ENCODE measurements around the gene PTPRE.

Gene PTPRE

DNA sequence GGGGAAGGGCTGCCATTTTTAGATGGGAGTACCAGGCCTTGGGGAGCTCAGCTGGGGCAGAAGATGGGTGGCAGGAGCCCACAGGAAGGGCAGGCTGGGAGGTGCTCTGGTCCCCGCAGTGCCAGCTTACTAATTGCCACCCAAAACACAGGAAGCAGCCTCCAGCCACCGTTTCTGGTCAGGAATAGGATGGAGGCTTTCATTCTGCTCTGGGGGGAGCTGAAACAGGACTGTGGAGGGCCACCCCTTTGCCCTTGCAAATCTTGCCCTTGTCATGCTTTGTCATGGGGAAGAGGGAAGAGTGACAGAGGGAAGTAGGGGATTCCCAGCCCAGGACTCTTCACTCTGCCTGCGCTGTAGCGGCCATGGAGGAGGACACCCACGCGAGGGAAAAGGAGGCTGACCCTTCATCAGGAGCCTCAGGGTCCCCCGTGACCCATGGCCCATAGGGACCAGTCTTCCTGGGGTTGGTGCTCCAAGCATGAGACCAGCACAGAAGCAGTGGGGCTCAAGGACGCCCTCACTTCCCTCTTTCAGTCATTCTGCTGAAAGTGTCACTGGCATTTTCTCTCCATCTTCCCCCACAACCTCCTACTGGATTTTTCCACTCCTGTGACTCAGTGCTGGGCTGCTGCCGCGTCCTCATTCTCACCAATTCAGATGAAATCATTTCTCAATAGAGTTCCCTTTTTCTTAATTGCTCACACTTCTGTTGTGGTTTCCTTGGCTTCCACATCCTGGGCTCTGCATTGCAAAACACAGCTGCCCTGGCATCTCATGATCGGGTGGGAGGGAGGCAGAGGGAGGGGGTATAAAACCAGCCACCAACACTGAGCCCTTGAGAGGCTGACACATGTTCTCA is 157.4 kb downstream of the PTPRE start:
- DNase-seq: peak; percentile 87

DNA sequence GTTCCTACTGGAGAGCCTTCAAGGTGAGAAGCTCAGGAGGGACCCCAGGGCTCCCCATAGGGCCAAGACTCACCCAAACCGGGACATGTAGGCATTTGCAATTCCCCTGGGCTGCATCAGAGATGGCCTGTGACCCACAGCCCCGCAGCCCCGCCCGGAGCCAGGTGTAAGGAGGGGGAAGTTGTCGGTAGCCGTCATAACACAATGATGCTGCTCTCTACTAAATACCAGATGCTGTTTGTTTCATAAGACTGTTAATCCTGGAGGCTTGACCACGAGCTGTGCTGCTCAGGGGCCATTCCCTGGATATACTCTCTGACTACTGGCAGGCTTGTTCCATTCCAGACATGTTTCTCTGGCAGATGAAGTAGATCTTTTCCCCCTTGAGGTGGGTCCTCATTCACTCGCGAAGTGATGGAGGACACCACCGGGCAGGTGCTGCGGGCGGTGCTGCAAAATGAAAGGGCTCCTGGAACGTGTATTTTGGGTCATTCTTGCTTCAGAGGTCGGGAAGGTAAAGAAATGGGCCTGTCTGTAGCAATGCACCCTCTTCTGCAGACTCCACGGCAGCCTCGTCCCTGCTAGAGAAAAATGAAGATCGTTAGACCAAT is 158.2 kb downstream of the PTPRE start:
- no peak for DNase-seq

DNA sequence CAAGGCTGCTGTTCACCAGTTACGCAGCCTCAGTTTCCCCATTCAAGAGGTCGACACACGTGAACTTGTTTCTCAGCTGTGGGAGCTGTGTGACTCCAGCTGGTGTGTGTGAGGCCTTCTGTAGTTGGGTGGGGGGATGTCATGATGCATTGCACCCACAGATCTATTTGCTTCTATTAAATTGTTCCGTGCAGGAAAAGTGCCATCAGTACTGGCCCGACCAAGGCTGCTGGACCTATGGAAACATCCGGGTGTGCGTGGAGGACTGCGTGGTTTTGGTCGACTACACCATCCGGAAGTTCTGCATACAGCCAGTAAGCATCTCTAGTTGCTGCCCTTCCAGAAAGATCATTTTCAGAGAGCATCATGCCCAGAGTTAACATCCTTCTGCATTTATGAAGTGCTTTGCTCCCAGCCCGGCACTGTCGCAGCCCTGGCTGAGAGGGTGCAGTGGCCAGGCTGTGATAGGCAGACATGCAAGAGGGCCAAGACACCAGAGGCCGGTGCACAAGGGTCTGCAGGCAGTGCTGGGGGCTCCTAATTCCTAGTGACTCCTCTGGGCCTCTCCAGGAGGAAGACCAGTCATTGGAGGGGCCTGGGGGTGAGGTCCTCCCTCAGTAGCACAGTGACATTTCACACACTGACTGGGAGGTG is 159.1 kb downstream of the PTPRE start:
- no peak for DNase-seq

GRCh38 chr10:128066870-128067382 is 160.0 kb downstream of the PTPRE start:
- no peak for DNase-seq

DNA sequence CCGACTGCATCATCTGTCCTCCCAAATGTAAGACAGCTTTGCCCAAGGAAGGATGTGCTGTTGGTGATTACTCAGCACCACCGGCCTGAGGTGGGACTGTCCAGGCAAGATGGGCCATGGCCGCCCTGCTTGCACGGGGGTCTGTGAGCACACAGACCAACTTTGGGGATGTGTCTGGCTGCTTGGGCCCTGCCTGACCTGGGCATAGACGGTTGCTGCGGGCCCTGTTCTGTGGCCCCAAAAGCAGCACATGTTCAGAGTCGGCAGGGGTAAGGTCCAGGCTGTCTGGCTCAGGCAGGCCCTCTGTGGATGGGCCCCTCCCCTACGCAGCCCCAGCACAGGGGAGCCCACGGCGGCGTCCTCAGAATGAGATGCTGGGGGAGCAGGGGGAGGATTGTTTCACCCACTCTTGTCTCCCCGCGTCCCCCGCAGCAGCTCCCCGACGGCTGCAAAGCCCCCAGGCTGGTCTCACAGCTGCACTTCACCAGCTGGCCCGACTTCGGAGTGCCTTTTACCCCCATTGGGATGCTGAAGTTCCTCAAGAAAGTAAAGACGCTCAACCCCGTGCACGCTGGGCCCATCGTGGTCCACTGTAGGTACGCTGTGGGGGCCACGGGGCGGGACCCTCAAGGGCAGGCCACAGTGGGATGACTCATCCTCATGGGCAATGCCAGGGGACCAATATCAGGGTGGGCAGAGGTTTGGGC is 160.9 kb downstream of the PTPRE start:
- DNase-seq: no peak

- DNase-seq: no peak
These were observed 161.7 kb downstream of the PTPRE start for GRCh38 chr10:128068398-128069285.

DNA sequence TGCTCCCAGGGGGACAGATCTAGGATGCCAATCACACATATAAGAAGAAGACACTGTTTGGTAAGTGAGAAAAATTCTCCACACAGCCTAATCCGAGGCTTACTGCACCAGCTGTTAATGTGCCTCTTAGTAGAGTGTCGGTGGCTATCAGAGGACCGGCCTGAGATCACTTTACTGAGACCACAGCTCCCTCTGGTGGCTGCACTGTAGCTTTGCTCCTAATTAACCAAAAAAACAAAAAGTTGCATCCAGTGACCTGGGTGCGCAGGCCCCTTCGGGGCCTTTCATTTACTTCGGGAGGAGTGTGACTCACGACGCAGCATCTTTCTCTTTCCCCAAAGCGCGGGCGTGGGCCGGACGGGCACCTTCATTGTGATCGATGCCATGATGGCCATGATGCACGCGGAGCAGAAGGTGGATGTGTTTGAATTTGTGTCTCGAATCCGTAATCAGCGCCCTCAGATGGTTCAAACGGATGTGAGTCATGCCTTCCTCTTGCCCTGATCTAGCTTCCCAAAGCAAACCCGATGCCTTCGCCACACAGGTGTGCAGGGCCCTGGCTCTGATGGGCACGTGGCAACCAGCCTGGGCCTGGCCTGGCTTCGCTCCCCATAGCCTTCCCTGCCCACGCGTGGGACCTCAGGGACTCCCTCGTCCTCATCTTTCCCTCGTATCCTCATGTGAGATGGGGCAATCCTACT is 162.6 kb downstream of the PTPRE start:
- peak; percentile 76 for DNase-seq

GRCh38 chr10:128070161-128070560 is 163.3 kb downstream of the PTPRE start:
- no peak for DNase-seq

DNA sequence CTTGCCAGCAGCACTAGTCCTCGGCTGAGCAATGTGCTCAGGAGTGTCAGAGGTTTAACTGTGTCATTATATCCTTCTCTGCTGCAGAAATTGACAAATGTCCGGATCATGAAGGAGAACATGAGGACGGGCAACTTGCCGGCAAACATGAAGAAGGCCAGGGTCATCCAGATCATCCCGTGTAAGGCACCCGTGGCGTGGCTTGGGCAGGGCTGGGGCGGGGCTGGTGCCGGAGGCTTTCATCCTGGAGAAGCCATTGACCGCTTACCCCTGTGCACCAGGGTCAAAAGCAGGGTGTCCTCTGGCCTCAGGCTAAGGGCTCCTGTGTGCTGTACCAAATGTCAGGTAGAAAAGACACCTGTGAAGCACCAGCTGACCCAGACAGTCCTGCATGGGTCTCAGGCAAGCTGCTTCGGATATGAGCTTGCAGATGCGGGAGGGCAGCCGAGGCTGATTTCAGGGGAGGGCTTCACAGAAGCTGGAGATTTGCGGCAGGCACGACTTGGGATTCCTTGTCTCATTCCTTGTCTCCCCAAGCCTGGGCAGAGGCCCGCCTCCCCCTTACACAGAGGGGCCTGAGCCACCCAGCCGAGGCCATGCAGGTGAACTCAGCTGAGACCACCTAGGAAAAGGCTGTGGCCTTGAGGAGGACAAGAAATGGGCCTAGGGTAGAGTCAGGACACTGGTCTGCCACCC is 164.0 kb downstream of the PTPRE start:
- no peak for DNase-seq

DNA sequence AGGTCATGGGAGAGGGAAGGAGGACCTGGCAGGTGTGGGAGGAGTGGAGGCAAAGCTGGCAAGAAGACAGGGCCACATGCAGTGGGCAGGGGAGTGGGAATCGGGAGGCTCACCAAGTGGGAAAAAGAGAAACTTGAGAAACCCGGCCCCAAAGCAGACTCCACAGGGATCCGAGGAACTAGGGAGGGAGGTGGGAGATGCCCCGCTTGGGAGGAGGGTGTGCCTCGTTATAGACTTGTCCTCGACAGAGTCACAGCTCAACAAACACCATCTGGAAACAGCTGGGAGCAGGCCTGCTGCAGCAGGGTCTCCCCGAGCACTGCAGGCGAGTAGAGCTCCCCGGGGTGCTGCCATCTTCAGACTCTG is 164.5 kb downstream of the PTPRE start:
- DNase-seq: no peak

GRCh38 chr10:128072046-128072445 is 165.1 kb downstream of the PTPRE start:
- no peak for DNase-seq

DNA sequence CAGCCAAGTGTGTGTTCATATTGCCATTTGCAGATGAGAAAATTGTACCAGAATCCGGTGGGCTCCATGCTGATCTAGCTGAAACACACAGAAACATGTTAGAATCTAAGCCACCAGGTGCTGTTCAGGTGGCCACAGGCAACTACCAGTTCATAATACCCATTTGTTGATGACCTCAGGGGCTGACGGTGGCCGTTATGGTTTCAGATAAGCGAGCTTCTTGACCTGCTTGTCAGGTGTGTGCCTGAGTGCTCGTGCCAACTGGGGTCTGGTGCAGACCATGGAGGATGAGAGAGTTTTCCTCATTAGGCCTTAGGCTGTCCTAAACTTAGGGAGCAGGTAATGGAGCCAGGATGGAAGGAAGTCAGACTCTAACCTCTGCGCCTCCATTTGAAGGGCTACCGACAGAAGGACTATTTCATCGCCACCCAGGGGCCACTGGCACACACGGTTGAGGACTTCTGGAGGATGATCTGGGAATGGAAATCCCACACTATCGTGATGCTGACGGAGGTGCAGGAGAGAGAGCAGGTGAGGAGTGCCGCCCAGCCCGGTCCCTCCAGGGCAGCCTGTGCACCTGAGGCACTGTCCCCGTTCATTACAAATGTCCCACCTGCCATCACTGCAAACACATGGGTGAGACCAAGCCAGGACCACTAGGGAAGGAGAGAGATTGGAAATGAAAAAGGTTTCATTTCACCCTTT is 166.2 kb downstream of the PTPRE start:
- DNase-seq: no peak

- DNase-seq: no peak
These were observed 167.0 kb downstream of the PTPRE start for GRCh38 chr10:128073890-128074289.

GRCh38 chr10:128074589-128074988 is 167.7 kb downstream of the PTPRE start:
- no peak for DNase-seq

- DNase-seq: no peak
These were observed 170.4 kb downstream of the PTPRE start for GRCh38 chr10:128077155-128077875.

DNA sequence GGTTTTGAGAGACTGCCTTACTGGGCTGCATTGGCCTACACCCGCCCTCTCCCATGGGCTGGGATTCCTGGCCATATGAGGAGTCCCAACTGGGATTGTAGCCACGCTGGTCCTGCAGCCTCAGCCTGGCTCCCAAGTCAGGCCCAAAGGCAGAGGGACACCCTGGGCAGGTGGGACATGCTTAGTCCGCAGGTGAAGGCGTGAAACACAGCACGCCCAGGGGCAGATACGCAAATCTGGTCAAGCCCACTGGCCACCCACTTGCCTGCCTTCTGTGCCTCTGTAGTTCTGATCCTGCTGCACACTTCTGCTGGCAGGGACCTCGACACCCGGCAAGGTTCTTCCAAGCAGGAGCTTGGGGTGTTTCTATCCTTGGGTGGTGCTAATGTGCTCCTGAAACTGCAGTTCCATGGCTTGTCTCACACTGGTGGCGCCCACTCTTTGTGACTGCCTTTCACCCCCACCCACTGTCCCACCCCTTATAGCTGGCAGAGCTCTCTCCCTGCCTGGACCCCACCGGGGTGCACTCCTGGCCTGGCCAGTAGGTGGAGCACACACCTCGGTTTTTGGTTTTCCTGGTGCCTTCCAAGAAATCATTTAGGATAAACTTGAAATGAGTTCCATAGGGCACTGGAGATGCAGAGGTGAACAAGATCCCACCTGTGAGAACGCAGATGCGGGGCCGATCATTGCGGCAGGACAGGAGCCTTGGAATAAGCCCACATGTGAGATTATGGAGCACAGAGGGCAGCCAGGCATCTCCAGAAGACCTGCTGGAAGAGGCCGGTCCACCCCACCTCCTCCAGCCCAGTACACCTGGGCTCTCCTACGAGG is 171.4 kb downstream of the PTPRE start:
- DNase-seq: peak; percentile 35

- no peak for DNase-seq
These were observed 173.3 kb downstream of the PTPRE start for GRCh38 chr10:128080231-128080630.

- no peak for DNase-seq
These were observed 173.7 kb downstream of the PTPRE start for GRCh38 chr10:128080641-128081040.

DNA sequence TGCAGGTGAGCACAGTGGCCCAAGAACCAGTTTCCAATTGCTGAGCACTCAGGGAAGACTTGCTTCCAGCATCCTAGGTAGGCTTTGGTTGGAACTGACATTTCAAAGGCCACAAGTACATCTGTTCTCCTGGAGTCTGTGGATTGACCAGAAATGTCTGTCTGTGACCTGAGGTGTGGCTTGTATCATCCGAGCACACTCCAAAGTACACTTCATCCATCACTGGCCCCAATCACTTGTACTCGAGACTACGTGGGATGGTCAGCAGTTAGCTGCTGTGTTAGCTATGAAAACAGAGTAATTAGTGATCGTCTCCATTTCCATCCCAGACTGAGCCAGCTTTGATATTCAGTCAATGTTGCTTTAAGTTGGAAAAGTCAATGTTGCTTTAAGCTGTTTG is 174.3 kb downstream of the PTPRE start:
- no peak for DNase-seq

All from CD4-positive, alpha-beta T cell treated with Interleukin-4 for 4 hours (primary cell).